ENCODE results near the gene INPP5B.

The INPP5B gene

GRCh38 chr1:37866491-37866890 is 80.4 kb downstream of the INPP5B start:
- no peak for DNase-seq

GRCh38 chr1:37865348-37866120 is 81.3 kb downstream of the INPP5B start:
- DNase-seq = no peak

GRCh38 chr1:37862330-37862729 is 84.5 kb downstream of the INPP5B start:
- DNase-seq = no peak

DNA sequence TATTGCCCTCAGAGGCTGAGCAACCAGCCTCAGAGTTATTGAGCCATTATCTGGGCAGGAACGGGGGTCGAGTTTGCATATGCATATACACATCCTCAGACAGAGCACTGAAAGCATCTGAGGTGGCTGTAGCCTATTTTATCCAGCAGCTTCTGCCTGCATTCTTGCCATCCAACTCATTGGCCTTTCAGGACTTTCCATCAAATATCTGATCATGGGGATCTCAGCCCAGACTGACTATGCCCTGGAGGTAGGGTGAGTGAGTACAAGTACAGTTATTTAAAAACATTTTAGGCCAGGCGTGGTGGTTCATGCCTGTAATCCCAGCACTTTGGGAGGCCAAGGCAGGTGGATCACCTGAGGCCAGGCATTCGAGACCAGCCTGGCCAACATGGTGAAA is 85.7 kb downstream of the INPP5B start:
- DNase-seq = no peak

DNA sequence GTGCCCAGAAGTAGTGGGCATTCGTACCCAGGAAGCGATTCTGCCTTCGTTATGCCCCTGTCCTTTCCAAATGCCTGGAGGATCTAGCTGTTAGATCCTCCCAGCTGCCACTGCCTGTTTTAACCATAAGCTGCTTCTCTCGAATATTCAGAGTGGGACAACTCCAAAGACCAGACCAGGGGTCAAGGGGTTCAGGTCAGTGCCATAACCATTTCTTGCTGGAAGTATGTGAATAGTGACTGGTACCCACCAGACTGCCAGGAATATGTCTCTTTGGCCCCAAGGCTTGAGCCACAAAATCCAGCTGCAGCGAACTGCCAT is 86.5 kb downstream of the INPP5B start:
- DNase-seq = no peak

- DNase-seq = peak; percentile 99
Observed at GRCh38 chr1:37859507-37860345, 87.1 kb downstream of the INPP5B start, which contains the start of gene MTF1. Gene MTF1 (minus strand): TSS chr1:37859592. CDS start chr1:37857658, 1,934 bp downstream.

- DNase-seq = no peak
Observed at GRCh38 chr1:37858931-37859506, 87.8 kb downstream of the INPP5B start.

DNA sequence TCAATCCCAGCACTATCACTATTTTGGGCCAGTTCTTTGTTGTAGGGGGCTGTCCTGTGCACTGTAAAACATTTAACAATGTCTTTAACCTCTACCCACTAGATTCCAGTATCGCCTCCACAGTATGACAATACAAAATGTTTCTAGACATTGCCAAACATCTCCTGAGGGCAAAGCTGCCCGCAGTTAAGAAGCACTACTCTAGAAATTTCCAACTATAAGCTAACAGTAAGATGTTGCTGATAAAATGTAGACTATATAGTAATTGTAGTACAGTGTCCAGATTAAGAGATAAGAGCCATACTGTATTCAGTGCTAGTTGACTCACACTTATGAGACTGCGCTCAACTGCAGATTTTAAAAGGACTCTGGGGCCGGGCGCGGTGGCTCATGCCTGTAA is 92.4 kb downstream of the INPP5B start:
- no peak for DNase-seq

GRCh38 chr1:37853157-37853556 is 93.7 kb downstream of the INPP5B start:
- no peak for DNase-seq

- DNase-seq = no peak
Observed at GRCh38 chr1:37851782-37852210, 95.1 kb downstream of the INPP5B start.

DNA sequence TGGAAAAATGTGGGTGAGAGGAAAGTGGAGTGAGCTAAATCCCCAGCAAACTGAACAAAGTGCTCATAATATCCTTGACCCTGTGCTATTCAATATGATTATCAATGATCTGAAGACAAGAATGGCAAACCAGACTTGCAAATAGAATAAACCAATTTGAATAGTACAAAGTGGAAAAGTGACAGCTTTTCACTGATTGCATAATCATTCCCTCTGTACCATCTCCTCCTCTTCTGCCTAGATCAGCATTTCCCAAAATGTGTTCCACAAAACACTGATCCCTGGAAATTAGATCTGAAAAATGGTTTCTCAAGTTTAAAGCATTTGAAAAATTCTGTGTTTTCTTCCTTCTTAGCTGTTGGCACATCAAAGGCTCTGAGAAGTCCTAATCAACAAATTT is 95.6 kb downstream of the INPP5B start:
- no peak for DNase-seq

DNA sequence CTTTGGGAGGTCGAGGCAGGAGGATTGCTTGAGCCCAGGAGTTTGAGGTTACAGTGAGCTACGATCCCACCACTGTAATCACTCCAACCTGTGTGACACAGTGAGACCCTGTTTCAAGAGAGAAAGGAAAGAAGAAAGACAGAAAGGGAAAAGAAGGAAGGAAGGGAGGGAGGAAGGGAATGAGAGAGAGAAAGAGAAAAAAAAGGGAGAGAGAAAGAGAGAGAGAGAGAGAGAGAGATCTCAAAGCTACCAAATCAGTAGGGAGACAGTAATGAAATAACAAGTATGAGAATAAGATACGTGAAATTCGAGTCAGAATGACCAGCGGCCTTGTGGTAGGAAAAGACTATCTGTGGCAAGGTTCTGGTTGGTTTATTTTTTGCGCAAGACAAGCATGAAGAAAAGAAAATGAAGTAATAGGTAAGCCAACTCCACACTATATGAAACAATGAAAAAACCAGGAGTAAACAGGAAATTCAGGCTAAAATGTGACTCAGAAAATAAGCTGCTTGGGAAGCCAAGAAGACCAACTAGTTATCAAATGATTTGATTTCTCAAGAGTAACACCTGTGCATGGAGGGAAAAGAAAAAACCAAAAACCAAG is 96.4 kb downstream of the INPP5B start:
- DNase-seq = no peak

DNA sequence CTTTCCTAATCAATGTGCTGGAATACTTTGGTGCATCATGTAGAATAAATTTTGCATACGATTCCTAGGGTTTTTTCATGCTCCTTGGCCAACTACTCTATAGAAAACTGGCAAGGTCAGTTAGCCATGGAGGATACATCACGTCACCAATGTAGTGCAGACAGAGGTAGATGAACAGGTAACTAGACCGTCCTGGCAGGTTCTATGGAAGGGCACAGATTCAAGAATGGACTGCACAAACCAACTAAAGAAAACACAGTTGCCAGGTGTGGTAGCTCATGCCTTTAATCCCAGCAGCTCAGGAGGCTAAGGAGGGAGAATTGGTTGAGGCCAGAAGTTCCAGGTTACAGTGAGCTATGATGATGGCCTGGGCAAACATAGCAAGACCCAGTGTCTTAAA is 97.4 kb downstream of the INPP5B start:
- DNase-seq = no peak

DNA sequence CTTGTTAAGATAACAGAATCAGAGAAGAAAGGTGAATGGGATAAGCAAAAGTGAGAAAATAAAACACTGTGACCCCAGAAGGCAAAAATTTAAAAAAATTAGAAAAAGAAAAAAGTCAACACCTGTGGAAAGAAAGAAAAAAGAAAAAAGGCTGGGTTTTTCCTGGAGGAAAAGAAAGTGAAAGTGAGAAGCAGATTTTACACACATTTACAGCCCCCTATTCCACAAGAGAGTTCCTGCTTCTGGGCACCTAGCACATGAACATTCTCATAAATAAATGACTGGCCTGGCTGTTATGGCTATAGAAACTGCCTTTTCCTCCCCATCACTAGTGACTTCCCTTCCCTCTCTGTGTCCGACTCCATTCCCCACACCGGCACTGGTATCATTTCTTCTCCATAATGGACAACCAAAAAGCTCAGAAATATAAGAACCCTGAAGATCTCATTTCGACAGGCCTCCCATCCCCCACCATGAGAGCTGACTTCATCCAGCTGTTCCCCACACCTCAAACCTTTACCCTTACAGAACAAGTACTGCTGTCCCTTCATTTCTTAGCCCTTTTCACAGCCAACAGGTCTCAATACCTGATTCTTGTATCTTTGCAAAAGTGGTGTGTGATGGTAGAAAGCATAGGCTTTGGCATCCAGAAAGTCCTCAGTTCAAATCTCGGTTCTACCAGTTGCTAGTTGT is 100.1 kb downstream of the INPP5B start:
- DNase-seq = no peak

- no peak for DNase-seq
Observed at GRCh38 chr1:37845786-37846185, 101.1 kb downstream of the INPP5B start.

GRCh38 chr1:37845049-37845646 is 101.7 kb downstream of the INPP5B start:
- DNase-seq = no peak

DNA sequence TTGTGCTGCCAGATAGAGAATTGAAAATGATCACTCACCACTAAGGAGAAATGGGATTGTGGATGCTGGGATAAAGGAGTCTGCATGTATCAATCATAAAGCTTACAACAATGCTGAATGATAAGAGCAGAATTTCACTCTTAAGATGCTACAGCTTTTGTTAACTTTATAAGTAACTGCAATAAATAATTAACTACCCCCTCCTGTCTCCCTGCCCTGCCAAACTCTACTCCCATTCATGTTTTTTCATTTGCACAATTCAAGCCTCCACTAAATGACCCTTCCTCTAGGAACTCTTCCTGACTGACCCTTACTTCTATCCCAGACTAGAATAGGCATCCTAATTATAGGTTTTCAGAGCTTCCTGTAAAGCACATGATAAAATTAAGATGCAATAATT is 102.3 kb downstream of the INPP5B start:
- no peak for DNase-seq

DNA sequence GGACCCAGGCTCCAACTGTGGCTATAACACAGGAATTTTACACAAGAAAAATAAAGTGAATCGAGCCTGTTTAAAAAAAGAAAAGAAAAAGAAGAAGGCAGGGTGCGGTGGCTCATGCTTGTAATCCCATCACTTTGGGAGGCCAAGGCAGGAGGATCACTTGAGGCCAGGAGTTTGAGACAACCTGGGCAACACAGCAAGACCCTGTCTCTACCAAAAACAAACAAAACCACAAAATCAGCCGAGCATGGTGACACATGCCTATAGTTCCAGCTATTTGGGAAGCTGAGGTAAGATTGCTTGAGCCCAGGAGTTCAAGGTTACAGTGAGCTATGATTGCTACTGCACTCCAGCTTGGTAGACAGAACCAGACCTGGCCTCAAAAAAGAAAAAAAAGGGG is 105.2 kb downstream of the INPP5B start:
- DNase-seq = no peak

DNA sequence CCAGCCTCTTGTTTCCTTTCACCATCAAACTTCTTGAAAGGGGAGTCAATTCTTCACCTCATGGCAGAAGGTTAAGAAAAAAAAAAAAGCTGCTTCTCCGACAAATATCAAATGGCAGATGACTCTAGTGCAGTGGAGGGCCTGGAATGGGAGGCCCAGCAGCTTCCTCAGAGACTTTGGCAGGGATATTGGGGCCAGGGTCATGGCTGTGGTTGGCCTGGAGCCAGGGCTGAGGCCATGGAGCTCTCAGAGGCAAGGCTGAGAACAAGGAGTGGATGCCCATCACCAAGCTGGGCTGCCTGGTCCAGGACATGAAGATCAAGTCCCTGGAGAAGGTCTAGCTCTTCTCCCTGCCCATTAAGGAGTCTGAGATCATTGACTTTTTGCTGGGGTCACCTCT is 106.1 kb downstream of the INPP5B start:
- DNase-seq = no peak

- DNase-seq = no peak
Observed at GRCh38 chr1:37839676-37840075, 107.2 kb downstream of the INPP5B start.

GRCh38 chr1:37836788-37837187 is 110.1 kb downstream of the INPP5B start:
- DNase-seq = no peak

DNA sequence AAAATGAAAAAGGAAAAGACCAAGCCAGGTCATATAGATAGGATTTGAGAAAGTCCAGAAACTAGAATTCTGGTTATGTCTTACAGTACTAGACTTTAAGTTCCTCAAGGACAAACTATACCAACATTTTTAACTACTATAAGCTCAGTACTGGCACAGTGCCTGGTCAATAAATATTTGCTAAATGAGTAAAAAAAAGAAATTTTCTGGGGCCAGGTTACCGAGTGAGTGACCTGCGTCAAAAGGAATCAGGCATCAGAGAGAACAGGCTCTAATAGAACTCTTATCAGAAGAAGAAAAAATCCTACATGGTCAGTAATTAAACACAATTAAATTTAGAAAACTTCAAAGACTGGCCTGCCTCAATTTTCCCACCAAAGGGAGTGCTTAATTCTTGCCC is 115.0 kb downstream of the INPP5B start:
- no peak for DNase-seq

DNA sequence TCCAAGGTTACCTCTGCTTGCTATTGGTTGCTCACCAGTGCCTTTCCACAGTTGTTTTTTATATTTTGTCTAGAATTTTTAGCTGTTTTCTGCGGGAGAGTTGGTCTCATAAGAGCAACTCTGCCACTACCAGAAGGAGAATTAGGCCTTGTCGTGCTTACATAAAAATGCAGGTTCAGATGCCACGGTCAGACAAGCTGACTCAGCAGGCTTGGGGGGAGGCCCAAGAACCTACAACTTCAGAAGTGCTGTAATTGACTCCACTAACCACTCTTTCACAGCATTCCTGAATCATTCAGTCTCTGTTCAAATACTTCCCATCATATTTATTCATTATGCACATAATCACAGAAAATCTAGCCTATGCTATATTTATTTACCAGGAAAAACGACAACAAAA is 115.7 kb downstream of the INPP5B start:
- no peak for DNase-seq

Measured in NCI-H82 (cell line).